ENCODE data around the gene CTBP2.

The CTBP2 gene

GRCh38 chr10:125101581-125101980 is 58.8 kb downstream of the CTBP2 start:
- no peak for DNase-seq

- no peak for DNase-seq
Observed at GRCh38 chr10:125101049-125101448, 59.3 kb downstream of the CTBP2 start.

GRCh38 chr10:125097409-125098070 is 62.8 kb downstream of the CTBP2 start:
- DNase-seq: no peak

GRCh38 chr10:125096975-125097374 is 63.4 kb downstream of the CTBP2 start:
- no peak for DNase-seq

GRCh38 chr10:125096371-125096770 is 64.0 kb downstream of the CTBP2 start:
- no peak for DNase-seq

GRCh38 chr10:125095776-125096175 is 64.6 kb downstream of the CTBP2 start:
- no peak for DNase-seq

GRCh38 chr10:125095228-125095627 is 65.1 kb downstream of the CTBP2 start:
- DNase-seq: no peak

- DNase-seq: no peak
Observed at GRCh38 chr10:125094806-125095205, 65.6 kb downstream of the CTBP2 start.

- DNase-seq: no peak
Observed at GRCh38 chr10:125093974-125094705, 66.2 kb downstream of the CTBP2 start.

GRCh38 chr10:125093199-125093973 is 67.0 kb downstream of the CTBP2 start:
- DNase-seq: no peak

GRCh38 chr10:125092564-125093031 is 67.8 kb downstream of the CTBP2 start:
- DNase-seq: no peak

GRCh38 chr10:125091891-125092290 is 68.5 kb downstream of the CTBP2 start:
- no peak for DNase-seq

GRCh38 chr10:125089469-125089868 is 70.9 kb downstream of the CTBP2 start:
- no peak for DNase-seq

GRCh38 chr10:125087897-125088215 is 72.5 kb downstream of the CTBP2 start:
- no peak for DNase-seq

- no peak for DNase-seq
Observed at GRCh38 chr10:125087191-125087896, 73.0 kb downstream of the CTBP2 start.

GRCh38 chr10:125086691-125087090 is 73.7 kb downstream of the CTBP2 start:
- DNase-seq: no peak

GRCh38 chr10:125085258-125086054 is 74.9 kb downstream of the CTBP2 start:
- DNase-seq: no peak

GRCh38 chr10:125084614-125085257 is 75.6 kb downstream of the CTBP2 start:
- no peak for DNase-seq

- no peak for DNase-seq
Observed at GRCh38 chr10:125084191-125084613, 76.2 kb downstream of the CTBP2 start.

- DNase-seq: no peak
Observed at GRCh38 chr10:125083576-125083920, 76.8 kb downstream of the CTBP2 start.

GRCh38 chr10:125082881-125083575 is 77.3 kb downstream of the CTBP2 start:
- DNase-seq: no peak
